Osteocyte (in vitro differentiated cells): ENCODE results near the gene LGR6. TPM values are rescaled to one million over a fixed set of nuclear protein-coding genes. Genes with fewer than 3 reads are reported as not detected.

Experiments
- DNase-seq: peaks from one replicate; pipeline ENCODE4 v3.0.0; 2021; ENCODE audit warnings: mixed read lengths; ENCODE audit not compliant: unreplicated experiment; ENCODE audit errors: extremely low spot score
- H3K27ac Mint-ChIP-seq: one replicate; pipeline ENCODE4 v1.8.0; 2021; ENCODE audit warnings: mild to moderate bottlenecking, mixed read lengths; ENCODE audit not compliant: unreplicated experiment
- H3K27me3 Mint-ChIP-seq: one replicate; pipeline ENCODE4 v1.8.0; 2021; ENCODE audit warnings: mixed read lengths; ENCODE audit not compliant: unreplicated experiment
- H3K36me3 Mint-ChIP-seq: one replicate; pipeline ENCODE4 v1.8.0; 2021; ENCODE audit warnings: mixed read lengths; ENCODE audit not compliant: unreplicated experiment
- H3K4me1 Mint-ChIP-seq: one replicate; pipeline ENCODE4 v1.8.0; 2021; ENCODE audit warnings: mixed read lengths; ENCODE audit not compliant: unreplicated experiment
- H3K4me3 Mint-ChIP-seq: one replicate; pipeline ENCODE4 v1.8.0; 2021; ENCODE audit warnings: mild to moderate bottlenecking, moderate library complexity, mixed read lengths; ENCODE audit not compliant: unreplicated experiment
- H3K9me3 Mint-ChIP-seq: one replicate; pipeline ENCODE4 v1.8.0; 2021; ENCODE audit warnings: mixed read lengths; ENCODE audit not compliant: unreplicated experiment
- total RNA-seq: library from RNA; stranded (reverse); gene quantifications from 2 replicates; pipeline ENCODE4 v1.2.1, GENCODE V29; 2021
- TF ChIP-seq, protein P1 (sequence below): fragments of 200-600 bp; sonication (generic); IDR thresholded peaks from 2 replicates; pipeline ENCODE4 v1.5.0; 2021; ENCODE audit warnings: antibody characterized with exemption, mild to moderate bottlenecking, moderate library complexity

Gene LGR6
- total RNA-seq, 1 donor from 2014 or later: 9.9 TPM

DNA sequence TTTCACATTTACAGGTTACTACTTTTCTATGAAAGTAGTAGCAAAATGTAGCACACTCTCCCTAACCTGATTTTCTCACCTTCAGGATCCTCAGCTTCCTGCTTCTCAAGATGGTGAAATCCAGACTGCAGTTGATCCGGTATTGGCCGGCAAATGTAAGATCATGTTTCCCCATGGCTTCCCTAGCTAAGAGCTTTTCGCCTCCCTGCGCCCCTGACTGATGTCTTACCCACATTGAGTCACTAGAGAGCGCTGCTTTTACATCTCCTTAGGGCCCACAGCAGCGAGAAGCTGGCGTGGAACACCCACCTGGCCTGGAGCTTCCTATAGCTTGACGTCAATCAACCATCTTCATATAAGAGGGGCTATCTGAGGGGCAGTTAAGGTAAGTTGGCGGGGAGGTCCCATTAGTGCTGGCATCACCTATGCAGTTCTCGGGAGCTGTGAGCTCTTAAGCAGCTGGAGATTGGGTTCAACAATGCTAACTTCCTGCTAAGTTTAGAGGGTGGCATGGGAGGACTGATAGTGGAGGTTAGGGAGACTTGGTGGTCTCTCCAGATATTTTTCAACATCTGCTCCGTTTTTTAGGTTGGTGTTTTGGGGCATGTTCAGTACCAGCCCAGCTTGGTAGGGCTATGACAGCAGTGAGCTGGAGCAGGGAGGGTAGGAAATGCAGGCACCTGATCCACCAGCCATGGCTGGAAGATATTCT is 38.7 kb upstream of the LGR6 start:
- H3K4me3 Mint-ChIP-seq: no peak overlapping the region
- no peaks in the 10 kb centered on the region for H3K36me3 Mint-ChIP-seq
- H3K27me3 Mint-ChIP-seq: peaks cover 3% of the 10 kb centered on the region
- H3K4me1 Mint-ChIP-seq: peaks cover 7% of the 10 kb centered on the region
- DNase-seq: no peak
- no peaks in the 10 kb centered on the region for H3K9me3 Mint-ChIP-seq
- TF ChIP-seq, protein P1, sequence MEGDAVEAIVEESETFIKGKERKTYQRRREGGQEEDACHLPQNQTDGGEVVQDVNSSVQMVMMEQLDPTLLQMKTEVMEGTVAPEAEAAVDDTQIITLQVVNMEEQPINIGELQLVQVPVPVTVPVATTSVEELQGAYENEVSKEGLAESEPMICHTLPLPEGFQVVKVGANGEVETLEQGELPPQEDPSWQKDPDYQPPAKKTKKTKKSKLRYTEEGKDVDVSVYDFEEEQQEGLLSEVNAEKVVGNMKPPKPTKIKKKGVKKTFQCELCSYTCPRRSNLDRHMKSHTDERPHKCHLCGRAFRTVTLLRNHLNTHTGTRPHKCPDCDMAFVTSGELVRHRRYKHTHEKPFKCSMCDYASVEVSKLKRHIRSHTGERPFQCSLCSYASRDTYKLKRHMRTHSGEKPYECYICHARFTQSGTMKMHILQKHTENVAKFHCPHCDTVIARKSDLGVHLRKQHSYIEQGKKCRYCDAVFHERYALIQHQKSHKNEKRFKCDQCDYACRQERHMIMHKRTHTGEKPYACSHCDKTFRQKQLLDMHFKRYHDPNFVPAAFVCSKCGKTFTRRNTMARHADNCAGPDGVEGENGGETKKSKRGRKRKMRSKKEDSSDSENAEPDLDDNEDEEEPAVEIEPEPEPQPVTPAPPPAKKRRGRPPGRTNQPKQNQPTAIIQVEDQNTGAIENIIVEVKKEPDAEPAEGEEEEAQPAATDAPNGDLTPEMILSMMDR: peak; percentile 51
- peak overlapping the region; percentile 31 for H3K27ac Mint-ChIP-seq

DNA sequence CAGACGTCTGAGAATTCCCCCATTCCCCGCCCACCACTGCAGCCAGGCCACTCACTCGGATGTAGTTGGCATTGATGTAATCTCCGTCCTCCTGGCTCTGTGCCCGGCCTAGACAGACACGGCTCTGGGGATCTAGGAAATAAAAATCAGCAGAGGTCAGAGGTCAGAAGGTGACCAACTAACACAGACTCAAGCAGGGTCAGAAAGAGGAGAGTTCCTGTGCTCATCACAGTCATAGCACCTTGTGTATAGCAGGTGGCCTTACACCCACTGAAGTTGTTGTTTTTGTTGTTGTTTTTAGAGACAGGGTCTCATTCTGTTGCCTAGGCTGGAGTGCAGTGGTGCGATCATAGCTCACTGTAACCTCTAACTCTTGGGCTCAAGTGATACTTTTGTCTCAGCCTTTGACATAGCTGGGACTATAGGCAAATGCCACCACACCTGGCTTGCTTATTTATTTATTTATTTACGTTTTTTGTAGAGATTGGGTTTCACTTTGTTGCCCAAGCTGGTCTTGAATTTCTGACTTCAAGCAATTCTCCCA is 38.0 kb upstream of the LGR6 start:
- no peak for DNase-seq
- Mint-ChIP-seq H3K4me1 (peaks cover 7% of the 10 kb centered on the region), H3K4me3 (no peak overlapping the region), H3K9me3 (no peaks in the 10 kb centered on the region), H3K27ac (no peak overlapping the region), H3K36me3 (no peaks in the 10 kb centered on the region), H3K27me3 (peaks cover 3% of the 10 kb centered on the region)
- TF ChIP-seq, protein P1: no peak

DNA sequence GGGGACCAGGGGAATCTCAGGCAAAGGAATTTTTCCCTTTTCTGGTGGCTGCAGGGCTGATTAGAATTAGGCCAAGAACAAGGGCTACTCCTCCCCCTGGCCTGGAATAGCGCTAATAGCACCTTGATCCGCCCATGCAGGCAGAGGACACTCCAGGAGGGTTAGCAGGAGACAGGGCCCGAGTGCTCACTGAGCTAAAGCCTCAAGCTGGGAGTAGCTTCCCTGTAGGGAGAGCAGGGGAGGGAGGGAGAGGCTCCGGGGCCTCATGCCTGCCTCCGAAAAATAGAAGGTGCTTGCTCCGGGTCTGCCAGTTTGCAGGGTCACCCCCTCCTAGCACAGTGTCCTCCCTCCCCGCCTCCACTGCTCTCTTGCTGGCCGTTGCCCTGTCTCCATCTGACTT is 37.0 kb upstream of the LGR6 start:
- peaks cover 7% of the 10 kb centered on the region for H3K4me1 Mint-ChIP-seq
- peaks cover 3% of the 10 kb centered on the region for H3K27me3 Mint-ChIP-seq
- H3K27ac Mint-ChIP-seq: no peak overlapping the region
- no peaks in the 10 kb centered on the region for H3K9me3 Mint-ChIP-seq
- H3K36me3 Mint-ChIP-seq: no peaks in the 10 kb centered on the region
- H3K4me3 Mint-ChIP-seq: no peak overlapping the region
- TF ChIP-seq, protein P1: no peak
- no peak for DNase-seq

DNA sequence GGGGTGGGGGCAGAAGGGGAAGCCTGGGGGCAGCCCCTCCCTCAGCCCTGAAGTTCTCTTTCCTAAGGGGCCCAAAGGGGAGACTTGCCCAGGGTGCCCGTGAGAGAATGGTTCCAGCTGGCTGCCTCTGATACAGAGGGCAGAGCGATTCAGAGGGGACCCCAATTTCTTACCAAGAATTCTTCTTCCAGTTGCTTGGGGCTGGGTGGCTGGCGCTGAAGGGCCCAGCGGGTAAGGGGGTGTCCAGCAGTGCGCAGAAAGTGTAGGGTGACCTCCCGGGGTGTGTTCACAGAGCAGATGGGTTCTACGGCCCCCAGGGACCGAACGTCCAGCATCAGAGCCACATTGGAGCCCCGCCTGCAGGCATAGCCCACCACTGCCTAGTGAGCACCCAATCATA is 35.7 kb upstream of the LGR6 start:
- Mint-ChIP-seq H3K27ac (no peak overlapping the region), H3K4me1 (peaks cover 7% of the 10 kb centered on the region), H3K4me3 (no peak overlapping the region), H3K9me3 (no peaks in the 10 kb centered on the region), H3K27me3 (peaks cover 3% of the 10 kb centered on the region), H3K36me3 (no peaks in the 10 kb centered on the region)
- DNase-seq: no peak
- TF ChIP-seq, protein P1: no peak

DNA sequence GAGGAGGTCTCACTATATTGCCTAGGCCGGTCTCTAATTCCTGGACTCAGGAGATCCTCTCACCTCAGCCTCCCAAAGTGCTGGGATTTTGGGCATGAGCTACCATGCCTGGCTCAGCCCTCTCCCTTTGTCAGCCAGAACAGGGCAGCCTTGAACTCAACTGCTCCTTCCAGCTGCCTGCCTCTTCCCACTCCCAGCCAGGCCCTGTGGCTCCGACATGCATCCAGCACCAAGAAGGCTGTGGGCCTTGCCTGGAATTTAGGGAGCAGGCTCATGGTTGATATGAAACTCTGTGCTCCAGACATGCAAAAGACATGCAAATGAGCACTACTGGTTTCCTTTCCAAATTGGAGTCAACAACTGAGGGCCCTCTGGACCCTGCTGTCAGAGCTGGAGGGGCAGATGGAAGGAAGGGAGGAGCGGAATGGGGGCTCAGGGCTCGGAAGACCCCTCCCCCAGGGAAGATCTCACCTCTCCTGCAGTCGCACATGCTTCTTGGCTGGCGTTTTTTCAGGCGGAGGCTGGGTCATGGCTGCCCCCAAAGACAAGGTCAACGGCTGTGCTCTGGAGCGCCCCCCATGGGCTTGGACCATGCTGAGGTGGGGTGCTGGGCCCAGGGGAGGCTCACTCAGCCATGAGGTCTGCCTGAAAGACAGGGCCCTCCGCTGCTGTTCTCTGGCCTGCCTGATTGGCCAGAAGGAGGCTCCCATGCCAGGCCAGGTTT is 34.6 kb upstream of the LGR6 start:
- TF ChIP-seq, protein P1: no peak
- no peak for DNase-seq
- H3K27me3 Mint-ChIP-seq: peaks cover 3% of the 10 kb centered on the region
- no peaks in the 10 kb centered on the region for H3K9me3 Mint-ChIP-seq
- H3K4me1 Mint-ChIP-seq: peaks cover 9% of the 10 kb centered on the region
- H3K27ac Mint-ChIP-seq: no peak overlapping the region
- no peak overlapping the region for H3K4me3 Mint-ChIP-seq
- H3K36me3 Mint-ChIP-seq: no peaks in the 10 kb centered on the region
